GM12865 (cell line): Measurements from ENCODE around the gene CSTF3.
"Not testable (repeated sequence)": the region's sequence is repeated elsewhere in the genome, so short reads cannot be mapped to it uniquely, and the experiment has no call there.

Experiments used
- DNase-seq: peaks from one replicate; pipeline ENCODE4 v3.0.0; 2010; ENCODE audit warnings: low read depth
- H3K4me3 ChIP-seq: 2 replicates; pipeline ENCODE4 v1.5.1; 2011; ENCODE audit warnings: mild to moderate bottlenecking, low read depth, low read length, control low read depth
- TF ChIP-seq, protein P1 (sequence below): IDR thresholded peaks from 2 replicates; pipeline ENCODE4 v1.5.1; 2011; ENCODE audit warnings: low read length, control low read depth, low read depth, inconsistent platforms; ENCODE audit not compliant: insufficient read depth; ENCODE audit errors: missing control alignments

The CSTF3 gene

GRCh38 chr11:33135216-33135615 is 26.1 kb downstream of the CSTF3 start:
- DNase-seq = no peak
- H3K4me3 ChIP-seq = no peak overlapping the region
- TF ChIP-seq, protein P1, sequence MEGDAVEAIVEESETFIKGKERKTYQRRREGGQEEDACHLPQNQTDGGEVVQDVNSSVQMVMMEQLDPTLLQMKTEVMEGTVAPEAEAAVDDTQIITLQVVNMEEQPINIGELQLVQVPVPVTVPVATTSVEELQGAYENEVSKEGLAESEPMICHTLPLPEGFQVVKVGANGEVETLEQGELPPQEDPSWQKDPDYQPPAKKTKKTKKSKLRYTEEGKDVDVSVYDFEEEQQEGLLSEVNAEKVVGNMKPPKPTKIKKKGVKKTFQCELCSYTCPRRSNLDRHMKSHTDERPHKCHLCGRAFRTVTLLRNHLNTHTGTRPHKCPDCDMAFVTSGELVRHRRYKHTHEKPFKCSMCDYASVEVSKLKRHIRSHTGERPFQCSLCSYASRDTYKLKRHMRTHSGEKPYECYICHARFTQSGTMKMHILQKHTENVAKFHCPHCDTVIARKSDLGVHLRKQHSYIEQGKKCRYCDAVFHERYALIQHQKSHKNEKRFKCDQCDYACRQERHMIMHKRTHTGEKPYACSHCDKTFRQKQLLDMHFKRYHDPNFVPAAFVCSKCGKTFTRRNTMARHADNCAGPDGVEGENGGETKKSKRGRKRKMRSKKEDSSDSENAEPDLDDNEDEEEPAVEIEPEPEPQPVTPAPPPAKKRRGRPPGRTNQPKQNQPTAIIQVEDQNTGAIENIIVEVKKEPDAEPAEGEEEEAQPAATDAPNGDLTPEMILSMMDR = no peak

GRCh38 chr11:33134276-33134675 is 27.0 kb downstream of the CSTF3 start:
- no peak for DNase-seq
- no peak overlapping the region for H3K4me3 ChIP-seq
- TF ChIP-seq, protein P1 = no peak

DNA sequence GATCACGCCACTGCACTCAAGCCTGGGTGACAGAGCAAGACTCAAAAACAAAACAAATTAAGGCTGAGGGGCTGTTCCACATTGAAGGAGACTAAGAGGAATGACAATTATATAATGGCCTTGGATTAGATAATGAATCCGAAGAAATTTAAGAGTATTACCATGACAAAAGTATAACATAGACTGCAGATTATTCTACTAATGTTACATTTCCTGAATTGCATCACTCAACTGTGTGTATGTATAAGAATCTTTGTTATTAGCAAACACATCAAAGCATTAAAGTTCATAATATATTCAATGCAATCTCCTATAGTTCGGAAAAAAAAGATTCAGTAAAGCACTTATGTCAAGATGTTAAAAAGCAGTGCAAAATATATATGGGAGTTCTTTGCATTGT is 27.5 kb downstream of the CSTF3 start:
- DNase-seq = no peak
- no peak overlapping the region for H3K4me3 ChIP-seq
- TF ChIP-seq, protein P1 = no peak

DNA sequence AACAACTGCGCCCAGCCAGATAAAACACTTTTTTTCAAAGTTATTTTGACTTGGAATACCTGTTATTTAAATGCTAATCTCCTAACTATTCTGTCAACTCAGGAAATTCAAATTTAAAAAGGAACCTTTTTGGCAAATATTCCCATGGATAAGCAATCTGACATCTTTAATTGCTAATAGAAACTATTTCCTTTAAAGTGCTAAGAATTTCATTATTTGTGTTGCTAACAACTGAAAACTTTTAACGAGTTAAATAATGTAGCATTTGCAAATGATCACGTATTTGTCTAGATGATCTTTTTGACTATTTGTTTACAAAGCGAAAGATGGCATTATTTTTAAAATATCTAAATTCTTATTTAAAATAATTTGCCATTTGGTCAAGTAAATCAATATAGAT is 28.8 kb downstream of the CSTF3 start:
- TF ChIP-seq, protein P1 = no peak
- DNase-seq = no peak
- H3K4me3 ChIP-seq = no peak overlapping the region

GRCh38 chr11:33128739-33129138 is 32.5 kb downstream of the CSTF3 start:
- TF ChIP-seq, protein P1 = no peak
- no peak overlapping the region for H3K4me3 ChIP-seq
- DNase-seq = no peak

GRCh38 chr11:33125611-33126010 is 35.7 kb downstream of the CSTF3 start:
- no peak for DNase-seq
- H3K4me3 ChIP-seq = no peak overlapping the region
- TF ChIP-seq, protein P1 = no peak

DNA sequence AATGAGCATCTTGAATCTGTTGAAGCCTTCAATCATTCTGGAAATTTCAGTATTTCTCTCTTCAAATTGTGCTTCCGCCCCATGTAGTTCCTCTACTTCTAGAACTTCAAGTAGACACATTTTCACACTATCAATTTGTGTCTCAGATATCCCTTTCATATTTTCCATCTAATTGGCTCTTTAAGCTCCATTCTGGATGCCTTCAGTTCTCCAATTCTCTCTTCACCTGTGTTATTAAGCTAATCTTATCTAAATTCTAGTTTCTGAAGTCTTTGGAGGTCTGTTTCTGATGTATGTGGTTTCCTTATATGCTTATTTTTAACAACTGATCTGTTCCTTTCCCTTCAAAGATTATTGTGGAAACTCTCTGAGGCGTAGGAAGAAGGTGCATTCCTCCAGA is 36.3 kb downstream of the CSTF3 start:
- TF ChIP-seq, protein P1 = no peak
- no peak for DNase-seq
- H3K4me3 ChIP-seq = no peak overlapping the region

DNA sequence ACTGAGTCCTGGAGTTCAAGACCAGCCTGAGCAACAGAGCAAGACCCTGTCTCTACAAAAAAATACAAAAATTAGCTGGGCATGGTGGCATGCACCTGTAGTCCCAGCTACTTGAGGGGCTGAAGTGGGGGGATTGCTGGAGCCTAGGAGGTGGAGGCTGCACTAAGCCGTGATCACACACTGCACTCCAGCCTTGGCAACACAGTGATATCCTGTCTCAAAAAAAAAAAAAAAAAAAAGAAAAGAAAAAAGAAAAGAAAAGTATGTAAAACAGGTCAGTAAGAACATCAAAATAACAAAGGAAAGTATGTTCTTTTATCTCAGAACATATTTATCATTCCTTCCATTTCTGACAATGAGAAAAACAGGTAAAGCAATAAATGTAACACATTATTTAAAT is 38.6 kb downstream of the CSTF3 start:
- not testable (repeated sequence) for DNase-seq, H3K4me3 ChIP-seq
